Endothelial cell of umbilical vein (primary cell): ENCODE data around the gene SH3D19. TPM values are rescaled to one million over a fixed set of nuclear protein-coding genes. Genes with fewer than 3 reads are reported as not detected.

ENCODE experiments used
- BruUV-seq: library from RNA; stranded (reverse); fragments of 400-500 nt; replicated peaks from 2 replicates; lab custom pipeline; 2021; lab: Mats Ljungman, UMichigan
- CTCF ChIA-PET: fragments of 300-600, 350-600 bp; sonication (Branson Sonifier 250); formaldehyde crosslinking; loops from one replicate; lab custom pipeline; 2021; ENCODE audit warnings: antibody characterized with exemption, inconsistent platforms; lab: Charles Lee
- POLR2A ChIA-PET: fragments of 300-600, 350-600 bp; sonication (Branson Sonifier 250); formaldehyde crosslinking; loops from one replicate; lab custom pipeline; 2021; ENCODE audit warnings: antibody characterized with exemption, inconsistent platforms; lab: Charles Lee
- DNase-seq: peaks from one replicate; pipeline ENCODE4 v3.0.0-alpha.2; 2011; ENCODE audit warnings: low read depth, low spot score
- FAIRE-seq: peaks from 2 replicates; lab custom pipeline; 2011; peaks lifted over from hg19 to GRCh38; lab: Jason Lieb, UNC
- H2AFZ ChIP-seq: 2 replicates; pipeline ENCODE4 v1.6.0; 2012; ENCODE audit warnings: low read depth, low read length, control low read depth, inconsistent platforms
- H3K27ac ChIP-seq: 2 replicates; pipeline ENCODE4 v1.5.1; 2011; ENCODE audit warnings: low read depth, mild to moderate bottlenecking, control low read depth, low read length, moderate library complexity; ENCODE audit not compliant: insufficient read depth
- H3K27me3 ChIP-seq, 2 experiments: 2 replicates each; pipeline versions ENCODE4 v1.6.0 to v1.6.1; 2011; ENCODE audit warnings: low read length in 2 of 2, mixed read lengths in 1 of 2; ENCODE audit not compliant: control insufficient read depth in 2 of 2, insufficient read depth in 2 of 2
- H3K36me3 ChIP-seq, 2 experiments: 2 replicates in 1 of 2; 3 replicates in 1 of 2; pipeline ENCODE4 v1.5.1; 2011; ENCODE audit warnings: low read length in 2 of 2, mild to moderate bottlenecking in 1 of 2, moderate library complexity in 1 of 2; ENCODE audit not compliant: control insufficient read depth in 2 of 2, insufficient read depth in 2 of 2; ENCODE audit errors: extremely low read depth in 1 of 2
- H3K4me1 ChIP-seq: 3 replicates; pipeline ENCODE4 v1.5.1; 2011; ENCODE audit warnings: mild to moderate bottlenecking, low read length; ENCODE audit not compliant: control insufficient read depth, insufficient read depth; ENCODE audit errors: extremely low read depth
- H3K4me2 ChIP-seq: 2 replicates; pipeline ENCODE4 v1.6.1; 2011; ENCODE audit warnings: low read length, control low read depth, mixed read lengths; ENCODE audit not compliant: insufficient read depth
- H3K4me3 ChIP-seq, 3 experiments: fragments of 200-600 bp in 1 of 3; sonication (generic), shearing (Covaris generic) in 1 of 3; replicated peaks in 1 of 3; 2 replicates each; pipeline ENCODE4 v1.5.1; 2011 to 2016; ENCODE audit warnings: control low read depth in 3 of 3, low read length in 3 of 3, mild to moderate bottlenecking in 2 of 3, inconsistent platforms in 1 of 3, low read depth in 1 of 3, moderate library complexity in 1 of 3; ENCODE audit not compliant: insufficient read depth in 1 of 3
- H3K79me2 ChIP-seq: 2 replicates; pipeline ENCODE4 v1.6.0; 2012; ENCODE audit warnings: low read length, inconsistent platforms; ENCODE audit not compliant: control insufficient read depth, insufficient read depth
- H3K9ac ChIP-seq: replicated peaks from 2 replicates; pipeline ENCODE3; 2011; ENCODE audit warnings: low read length, control low read depth; ENCODE audit not compliant: insufficient read depth; ENCODE audit errors: extremely low read depth
- H3K9me1 ChIP-seq: replicated peaks from 3 replicates; pipeline ENCODE4 v1.6.0; 2011; ENCODE audit warnings: mild to moderate bottlenecking, low read length; ENCODE audit not compliant: control insufficient read depth, insufficient read depth; ENCODE audit errors: extremely low read depth
- H3K9me3 ChIP-seq: replicated peaks from 2 replicates; pipeline ENCODE4 v1.5.1; 2012; ENCODE audit warnings: low read length, inconsistent platforms; ENCODE audit not compliant: control insufficient read depth, insufficient read depth
- H4K20me1 ChIP-seq: replicated peaks from 2 replicates; pipeline ENCODE3; 2011; ENCODE audit warnings: mild to moderate bottlenecking, low read length; ENCODE audit not compliant: control insufficient read depth, insufficient read depth; ENCODE audit errors: extremely low read depth
- FOS ChIP-seq: IDR thresholded peaks from 2 replicates; pipeline ENCODE4 v1.6.1; 2011; ENCODE audit warnings: mild to moderate bottlenecking, low read length, moderate library complexity, borderline replicate concordance; ENCODE audit not compliant: insufficient read depth
- GATA2 ChIP-seq: IDR thresholded peaks from 2 replicates; pipeline ENCODE4 v1.7.0; 2011; ENCODE audit warnings: low read depth, mild to moderate bottlenecking, moderate library complexity, mixed read lengths, low read length; ENCODE audit not compliant: insufficient read length, insufficient read depth
- JUN ChIP-seq: IDR thresholded peaks from 2 replicates; pipeline ENCODE4 v1.6.1; 2011; ENCODE audit warnings: borderline replicate concordance, low read depth; ENCODE audit not compliant: insufficient read length, insufficient read depth
- MAX ChIP-seq: IDR thresholded peaks from 2 replicates; pipeline ENCODE4 v1.6.1; 2011; ENCODE audit not compliant: insufficient read depth, insufficient read length
- MYC ChIP-seq: IDR thresholded peaks from one replicate; pipeline ENCODE4 v1.6.1; 2011; ENCODE audit warnings: mild to moderate bottlenecking, low read depth, low read length
- POLR2A ChIP-seq: IDR thresholded peaks from 2 replicates; pipeline ENCODE4 v1.6.1; 2012; ENCODE audit warnings: low read depth, mild to moderate bottlenecking, control low read depth, low read length
- POLR2AphosphoS5 ChIP-seq: IDR thresholded peaks from 2 replicates; pipeline ENCODE4 v1.6.1; 2012; ENCODE audit warnings: low read depth, mild to moderate bottlenecking, control low read depth, low read length, moderate library complexity; ENCODE audit not compliant: insufficient read depth
- dilution Hi-C: fragments of 300-500 bp; cut with MboI; formaldehyde crosslinking; loops from one replicate; pipeline ENCODE4 v1.15.0; 2019; ENCODE audit warnings: low sequenced_read_pairs; ENCODE audit not compliant: extremely low pct_ligation_motif_present
- intact Hi-C: fragments of 100-400 bp; cut with micrococcal nuclease; formaldehyde crosslinking; loops from one replicate; pipeline ENCODE4 v1.10.0; 2022
- polyA plus RNA-seq, 4 experiments: library from polyadenylated mRNA; depleted of rRNA in 3 of 4; stranded (reverse) in 3 of 4; unstranded in 1 of 4; fragments of >200 nt; gene quantifications; 2 replicates each; pipeline versions ENCODE4 v1.2.1 to v1.2.3, GENCODE V29; 2011 to 2012; ENCODE audit warnings: missing spikeins in 1 of 4
- total RNA-seq: library from RNA; stranded (reverse); gene quantifications from 2 replicates; pipeline ENCODE4 v1.2.3, GENCODE V29; 2021

Gene SH3D19
- total and polyA plus RNA-seq, 2 donors (not counting 3 experiments of a cell fraction or from before 2014, with no cell fraction given): 37.5 to 92.8 TPM

GRCh38 chr4:151163855-151164254, 161.6 kb downstream of the SH3D19 start:
- POLR2A ChIA-PET: no interaction called here
- Histone ChIP-seq H3K27ac (no peak overlapping the region), H4K20me1 (no peaks in the 10 kb centered on the region), H3K79me2 (no peaks in the 10 kb centered on the region), H3K4me2 (no peak overlapping the region), H3K9me1 (no peaks in the 10 kb centered on the region), H2AFZ (no peak overlapping the region), H3K9me3 (no peaks in the 10 kb centered on the region), H3K36me3 (peaks cover 6 to 14% of the 10 kb centered on the region in 2 experiments), H3K4me1 (peaks cover 3% of the 10 kb centered on the region), H3K27me3 (no peaks in the 10 kb centered on the region), H3K9ac (no peak overlapping the region), H3K4me3 (no peak overlapping the region)
- TF ChIP-seq POLR2A (no peak), MAX (no peak), JUN (no peak), GATA2 (no peak), MYC (no peak), POLR2AphosphoS5 (no peak)
- no TSS peak for BruUV-seq
- FAIRE-seq (no peak), DNase-seq (no peak)
- dilution Hi-C loops (no loop called here), intact Hi-C loops (no loop called here)
- CTCF ChIA-PET: interaction anchor here (0.8 kb wide), 1 partner anchor 16 kb away, joined by 3 read pairs; no protein-coding TSS in a partner anchor

- H3K4me2 ChIP-seq: no peak overlapping the region
- H3K9ac ChIP-seq: no peak overlapping the region
- no peak overlapping the region for H3K27ac ChIP-seq
- H3K4me1 ChIP-seq: no peaks in the 10 kb centered on the region
- intact Hi-C loops (no loop called here), dilution Hi-C loops (no loop called here)
- no peaks in the 10 kb centered on the region for H4K20me1 ChIP-seq
- H3K27me3 ChIP-seq: no peaks in the 10 kb centered on the region
- TF ChIP-seq MYC (no peak), FOS (no peak), JUN (no peak)
- no peak overlapping the region for H2AFZ ChIP-seq
- BruUV-seq: no TSS peak
- H3K79me2 ChIP-seq: no peaks in the 10 kb centered on the region
- no peaks in the 10 kb centered on the region for H3K9me1 ChIP-seq
- peaks cover 7 to 9% of the 10 kb centered on the region in 2 experiments for H3K36me3 ChIP-seq
- DNase-seq (no peak), FAIRE-seq (no peak)
- ChIA-PET CTCF (interaction anchor here (1.0 to 1.4 kb wide), 2 partner anchors 10 to 11 kb away, joined by 4 to 5 read pairs; no protein-coding TSS in a partner anchor), POLR2A (no interaction called here)
- no peak overlapping the region for H3K4me3 ChIP-seq
- H3K9me3 ChIP-seq: no peaks in the 10 kb centered on the region
Observed at GRCh38 chr4:151158979-151159378, 166.4 kb downstream of the SH3D19 start.
